Panc1 (cell line): Measurements from ENCODE around the gene HDAC7.

Experiments used
- CTCF ChIP-seq: fragments of 450-650 bp; IDR thresholded peaks from 2 replicates; pipeline ENCODE4 v1.5.1; 2017; ENCODE audit warnings: mild to moderate bottlenecking
- POLR2AphosphoS5 ChIP-seq: IDR thresholded peaks from 2 replicates; pipeline ENCODE4 v1.6.1; 2012; ENCODE audit warnings: mild to moderate bottlenecking, low read depth, low read length, moderate library complexity
- REST ChIP-seq, 2 experiments: IDR thresholded peaks; 2 replicates each; pipeline ENCODE4 v1.6.1; 2011 to 2012; ENCODE audit warnings: low read depth in 2 of 2, control low read depth in 1 of 2, low read length in 1 of 2, mild to moderate bottlenecking in 1 of 2, moderate library complexity in 1 of 2; ENCODE audit not compliant: insufficient read depth in 1 of 2
- SIN3A ChIP-seq: IDR thresholded peaks from 2 replicates; pipeline ENCODE4 v1.6.1; 2012; ENCODE audit warnings: low read depth, mild to moderate bottlenecking, low read length, moderate library complexity, borderline replicate concordance; ENCODE audit not compliant: insufficient read depth
- TCF7L2 ChIP-seq: IDR thresholded peaks from 2 replicates; pipeline ENCODE4 v1.6.1; 2011; ENCODE audit warnings: mild to moderate bottlenecking, low read depth, low read length, inconsistent platforms

GRCh38 chr12:47757364-47757839 is 62.3 kb downstream of the HDAC7 start:
- TF ChIP-seq SIN3A = no peak
- TF ChIP-seq CTCF = no peak
- no peak for TF ChIP-seq REST (IDR thresholded peaks at IDR 0.05; ENCODE audit: insufficient read depth in 1 of 2, low read depth in 2 of 2, low read length in 1 of 2)
- TF ChIP-seq POLR2AphosphoS5 = no peak
- no peak for TF ChIP-seq TCF7L2
